Gastroesophageal sphincter (tissue), 3 donors: Measurements from ENCODE around the gene C14orf132.

ENCODE experiments used
- EP300 ChIP-seq: sonication (generic); formaldehyde crosslinking; IDR thresholded peaks from one replicate; pipeline ENCODE4 v1.6.1; 2017; ENCODE audit warnings: antibody characterized with exemption, mild to moderate bottlenecking
- POLR2A ChIP-seq, 2 donors: fragments of 450-650 bp; IDR thresholded peaks; one replicate each; pipeline ENCODE4 v1.6.1; 2017; ENCODE audit warnings: antibody characterized with exemption in 2 of 2, mild to moderate bottlenecking in 2 of 2, moderate library complexity in 1 of 2
- POLR2AphosphoS5 ChIP-seq: sonication (generic); formaldehyde crosslinking; IDR thresholded peaks from one replicate; pipeline ENCODE4 v1.6.1; 2017; ENCODE audit warnings: antibody characterized with exemption
- TF ChIP-seq, protein P1 (sequence below), 4 experiments: fragments of 200-600 bp in 2 of 4; fragments of 450-650 bp in 2 of 4; sonication (generic) in 1 of 4; IDR thresholded peaks; one replicate each; pipeline ENCODE4 v1.5.1; 2017 to 2019; ENCODE audit warnings: antibody characterized with exemption in 4 of 4, mild to moderate bottlenecking in 2 of 4, moderate library complexity in 2 of 4

DNA sequence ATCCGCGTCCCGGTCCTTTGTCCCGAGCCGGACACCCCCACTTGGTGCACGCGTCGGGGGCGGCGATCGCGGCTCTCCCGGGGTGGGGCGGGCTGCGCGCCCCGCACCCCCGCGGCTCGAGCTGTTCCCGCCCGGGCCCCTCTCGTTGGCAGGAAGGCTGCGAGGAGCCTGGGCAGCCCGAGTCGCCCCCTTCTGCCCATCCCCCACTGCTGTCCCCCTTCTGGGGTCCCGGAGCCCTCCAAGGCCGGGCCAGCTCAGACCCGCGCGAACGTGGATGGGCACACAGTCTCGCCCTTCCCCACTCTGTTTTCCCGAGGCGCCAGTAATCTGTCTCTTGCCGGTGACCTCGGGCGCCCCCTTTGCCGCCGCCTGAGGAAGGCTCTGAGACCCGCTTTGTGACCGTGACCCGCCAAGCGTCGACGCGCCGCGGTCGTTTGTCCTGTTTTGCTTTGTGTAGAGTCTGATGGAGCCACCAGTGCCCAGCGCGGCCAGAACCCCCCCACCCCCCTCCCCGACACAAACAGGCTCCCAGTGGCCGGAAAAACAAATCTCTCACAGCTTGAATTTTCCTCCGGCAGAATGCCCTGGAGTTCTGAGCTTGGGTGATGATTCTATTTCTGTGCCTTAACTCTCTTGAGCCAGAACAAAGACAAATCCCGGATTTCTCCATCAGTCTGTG, 610 bp downstream of the C14orf132 start:
- TF ChIP-seq, protein P1, sequence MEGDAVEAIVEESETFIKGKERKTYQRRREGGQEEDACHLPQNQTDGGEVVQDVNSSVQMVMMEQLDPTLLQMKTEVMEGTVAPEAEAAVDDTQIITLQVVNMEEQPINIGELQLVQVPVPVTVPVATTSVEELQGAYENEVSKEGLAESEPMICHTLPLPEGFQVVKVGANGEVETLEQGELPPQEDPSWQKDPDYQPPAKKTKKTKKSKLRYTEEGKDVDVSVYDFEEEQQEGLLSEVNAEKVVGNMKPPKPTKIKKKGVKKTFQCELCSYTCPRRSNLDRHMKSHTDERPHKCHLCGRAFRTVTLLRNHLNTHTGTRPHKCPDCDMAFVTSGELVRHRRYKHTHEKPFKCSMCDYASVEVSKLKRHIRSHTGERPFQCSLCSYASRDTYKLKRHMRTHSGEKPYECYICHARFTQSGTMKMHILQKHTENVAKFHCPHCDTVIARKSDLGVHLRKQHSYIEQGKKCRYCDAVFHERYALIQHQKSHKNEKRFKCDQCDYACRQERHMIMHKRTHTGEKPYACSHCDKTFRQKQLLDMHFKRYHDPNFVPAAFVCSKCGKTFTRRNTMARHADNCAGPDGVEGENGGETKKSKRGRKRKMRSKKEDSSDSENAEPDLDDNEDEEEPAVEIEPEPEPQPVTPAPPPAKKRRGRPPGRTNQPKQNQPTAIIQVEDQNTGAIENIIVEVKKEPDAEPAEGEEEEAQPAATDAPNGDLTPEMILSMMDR (IDR thresholded peaks at IDR 0.05), result peak in 1 of 4 experiments; percentile 18
- TF ChIP-seq POLR2AphosphoS5 (no peak), POLR2A (IDR thresholded peaks at IDR 0.05) (peak in 1 of 2 donors; percentile 13), EP300 (no peak)
